ENCODE measurements around the gene EHMT1. TPM values are rescaled to one million over a fixed set of nuclear protein-coding genes. Genes with fewer than 3 reads are reported as not detected.
"Not testable (repeated sequence)": the region's sequence is repeated elsewhere in the genome, so short reads cannot be mapped to it uniquely, and the experiment has no call there.

The EHMT1 gene
- total RNA-seq, 1 donor from 2014 or later = 71.7 TPM

- DNase-seq (ENCODE audit: low spot score in 2 of 2) (no peak), FAIRE-seq (no peak)
These were observed 153.6 kb downstream of the EHMT1 start for GRCh38 chr9:137772281-137772873.

- no peak for FAIRE-seq
- no peak for DNase-seq (ENCODE audit: low spot score in 2 of 2)
These were observed 156.1 kb downstream of the EHMT1 start for GRCh38 chr9:137774775-137775386.

- FAIRE-seq (no peak), DNase-seq (ENCODE audit: low spot score in 2 of 2) (no peak)
These were observed 157.6 kb downstream of the EHMT1 start for GRCh38 chr9:137776306-137776995.

- no peak for DNase-seq (ENCODE audit: low spot score in 2 of 2)
These were observed 159.0 kb downstream of the EHMT1 start for GRCh38 chr9:137777761-137778160.

GRCh38 chr9:137778336-137778735 is 159.5 kb downstream of the EHMT1 start:
- FAIRE-seq (no peak), DNase-seq (ENCODE audit: low spot score in 2 of 2) (no peak)

More at GRCh38 chr9:137777761-137778160, 159.0 kb downstream of the EHMT1 start:
- FAIRE-seq = no peak

GRCh38 chr9:137778914-137779313 is 160.1 kb downstream of the EHMT1 start:
- no peak for DNase-seq (ENCODE audit: low spot score in 2 of 2)
- no peak for FAIRE-seq

- FAIRE-seq; DNase-seq (ENCODE audit: low spot score in 2 of 2): not testable (repeated sequence)
These were observed 161.2 kb downstream of the EHMT1 start for GRCh38 chr9:137780031-137780430.

GRCh38 chr9:137781906-137782585 is 163.2 kb downstream of the EHMT1 start:
- DNase-seq (ENCODE audit: low spot score in 2 of 2) = no peak
- no peak for FAIRE-seq

GRCh38 chr9:137783521-137783920 is 164.7 kb downstream of the EHMT1 start:
- FAIRE-seq (no peak), DNase-seq (ENCODE audit: low spot score in 2 of 2) (no peak)

GRCh38 chr9:137784046-137784445 is 165.2 kb downstream of the EHMT1 start:
- FAIRE-seq = no peak
- no peak for DNase-seq (ENCODE audit: low spot score in 2 of 2)

GRCh38 chr9:137784641-137785513 is 166.1 kb downstream of the EHMT1 start:
- DNase-seq (ENCODE audit: low spot score in 2 of 2) = no peak
- no peak for FAIRE-seq

- DNase-seq (ENCODE audit: low spot score in 2 of 2) = no peak
- FAIRE-seq = no peak
These were observed 166.9 kb downstream of the EHMT1 start for GRCh38 chr9:137785704-137786161.

- DNase-seq (ENCODE audit: low spot score in 2 of 2) = no peak
- no peak for FAIRE-seq
These were observed 167.7 kb downstream of the EHMT1 start for GRCh38 chr9:137786511-137786920.

GRCh38 chr9:137787381-137787780 is 168.6 kb downstream of the EHMT1 start:
- DNase-seq (ENCODE audit: low spot score in 2 of 2) = no peak
- FAIRE-seq = no peak

- DNase-seq (ENCODE audit: low spot score in 2 of 2) = no peak
These were observed 169.1 kb downstream of the EHMT1 start for GRCh38 chr9:137787786-137788505.

GRCh38 chr9:137788561-137789294 is 169.9 kb downstream of the EHMT1 start:
- FAIRE-seq = no peak
- no peak for DNase-seq (ENCODE audit: low spot score in 2 of 2)

More at GRCh38 chr9:137787786-137788505, 169.1 kb downstream of the EHMT1 start:
- no peak for FAIRE-seq

GRCh38 chr9:137789295-137789895 is 170.6 kb downstream of the EHMT1 start:
- FAIRE-seq = no peak
- DNase-seq (ENCODE audit: low spot score in 2 of 2) = no peak

GRCh38 chr9:137791947-137792346 is 173.1 kb downstream of the EHMT1 start:
- DNase-seq (ENCODE audit: low spot score in 2 of 2) (no peak), FAIRE-seq (no peak)

All from frontal cortex (tissue), 4 donors.